HG03558 (cell line): Measurements from ENCODE around the gene SYNE2.

ENCODE experiments used
- ATAC-seq: cut with Tn5 transposase; IDR thresholded peaks from one replicate; pipeline ENCODE4 v1.9.1; 2021; ENCODE audit warnings: moderate number of reproducible peaks; ENCODE audit not compliant: unreplicated experiment; ENCODE audit errors: extremely low read depth

The SYNE2 gene

GRCh38 chr14:64059454-64060198 is 206.8 kb downstream of the SYNE2 start:
- ATAC-seq: no peak

GRCh38 chr14:64060199-64060545 is 207.4 kb downstream of the SYNE2 start:
- ATAC-seq: no peak

GRCh38 chr14:64060648-64061096 is 207.9 kb downstream of the SYNE2 start:
- ATAC-seq: no peak

GRCh38 chr14:64061115-64061514 is 208.3 kb downstream of the SYNE2 start:
- no peak for ATAC-seq

- no peak for ATAC-seq
These were observed 208.9 kb downstream of the SYNE2 start for GRCh38 chr14:64061706-64062105.

GRCh38 chr14:64062381-64063115 is 209.7 kb downstream of the SYNE2 start:
- ATAC-seq: no peak

GRCh38 chr14:64064447-64064846 is 211.6 kb downstream of the SYNE2 start:
- ATAC-seq: no peak

GRCh38 chr14:64069634-64070359 is 217.0 kb downstream of the SYNE2 start:
- no peak for ATAC-seq

- no peak for ATAC-seq
These were observed 222.3 kb downstream of the SYNE2 start for GRCh38 chr14:64074961-64075612.

- ATAC-seq: no peak
These were observed 222.8 kb downstream of the SYNE2 start for GRCh38 chr14:64075613-64076005.

GRCh38 chr14:64080452-64080851 is 227.6 kb downstream of the SYNE2 start:
- no peak for ATAC-seq

- no peak for ATAC-seq
These were observed 228.5 kb downstream of the SYNE2 start for GRCh38 chr14:64081174-64081746.

- no peak for ATAC-seq
These were observed 230.0 kb downstream of the SYNE2 start for GRCh38 chr14:64082837-64083236.

GRCh38 chr14:64088647-64088964 is 235.8 kb downstream of the SYNE2 start:
- no peak for ATAC-seq

GRCh38 chr14:64089920-64090319 is 237.1 kb downstream of the SYNE2 start:
- ATAC-seq: no peak

- ATAC-seq: no peak
These were observed 238.4 kb downstream of the SYNE2 start for GRCh38 chr14:64091217-64091616.

GRCh38 chr14:64092338-64092737 is 239.5 kb downstream of the SYNE2 start:
- ATAC-seq: no peak

- ATAC-seq: no peak
These were observed 240.1 kb downstream of the SYNE2 start for GRCh38 chr14:64092940-64093339.

- ATAC-seq: no peak
These were observed 242.8 kb downstream of the SYNE2 start for GRCh38 chr14:64095620-64096019.

- ATAC-seq: no peak
These were observed 245.3 kb downstream of the SYNE2 start for GRCh38 chr14:64098120-64098519.
